ENCODE results near the gene TESK2. TPM values are rescaled to one million over a fixed set of nuclear protein-coding genes. Genes with fewer than 3 reads are reported as not detected.
"Not testable (repeated sequence)": the region's sequence is repeated elsewhere in the genome, so short reads cannot be mapped to it uniquely, and the experiment has no call there.

TESK2 gene
- total and polyA plus RNA-seq, 2 experiments from 2014 or later: 1.1 to 1.5 TPM

GRCh38 chr1:45473302-45473701 lies 17.7 kb downstream of the TESK2 start:
- H3K9me3 ChIP-seq (ENCODE audit: low read depth): no peaks in the 10 kb centered on the region
- H3K9me2 ChIP-seq (ENCODE audit: insufficient read depth): no peaks in the 10 kb centered on the region
- no peak overlapping the region for H3K4me2 ChIP-seq (ENCODE audit: unreplicated experiment)
- no peaks in the 10 kb centered on the region for H4K20me1 ChIP-seq (ENCODE audit: insufficient read depth)
- DNase-seq: no peak
- H3K36me3 ChIP-seq (ENCODE audit: low read depth): no peaks in the 10 kb centered on the region
- H3K9ac ChIP-seq: no peak overlapping the region
- no peak overlapping the region for H2AFZ ChIP-seq
- in situ Hi-C loops (cut with MboI): loop anchor here (10.0 kb wide), 1 partner anchor 449 kb away; no protein-coding TSS in a partner anchor
- WGBS, 2 experiments (ENCODE audit: low coverage in 1 of 2, low lambda C conversion rate in 2 of 2, missing lambda C conversion rate in 2 of 2): 58 to 61% methylated on average over 2 of the region's 2 CpGs
- no peak overlapping the region for H3K4me3 ChIP-seq
- H3K79me2 ChIP-seq (ENCODE audit: insufficient read depth): no peaks in the 10 kb centered on the region
- no peak overlapping the region for H3K27ac ChIP-seq
- TF ChIP-seq EZH2phosphoT487 (IDR thresholded peaks at IDR 0.05; ENCODE audit: insufficient read depth, low read depth) (no peak), EZH2 (IDR thresholded peaks at IDR 0.05; ENCODE audit: insufficient read depth, poor library complexity, severe bottlenecking) (no peak)
- H3F3A ChIP-seq (ENCODE audit: insufficient read depth): no peaks in the 10 kb centered on the region
- no peaks in the 10 kb centered on the region for H3K4me1 ChIP-seq (ENCODE audit: insufficient read depth)
- no peaks in the 10 kb centered on the region for H3K27me3 ChIP-seq (replicated peaks; ENCODE audit: insufficient read depth)

DNA sequence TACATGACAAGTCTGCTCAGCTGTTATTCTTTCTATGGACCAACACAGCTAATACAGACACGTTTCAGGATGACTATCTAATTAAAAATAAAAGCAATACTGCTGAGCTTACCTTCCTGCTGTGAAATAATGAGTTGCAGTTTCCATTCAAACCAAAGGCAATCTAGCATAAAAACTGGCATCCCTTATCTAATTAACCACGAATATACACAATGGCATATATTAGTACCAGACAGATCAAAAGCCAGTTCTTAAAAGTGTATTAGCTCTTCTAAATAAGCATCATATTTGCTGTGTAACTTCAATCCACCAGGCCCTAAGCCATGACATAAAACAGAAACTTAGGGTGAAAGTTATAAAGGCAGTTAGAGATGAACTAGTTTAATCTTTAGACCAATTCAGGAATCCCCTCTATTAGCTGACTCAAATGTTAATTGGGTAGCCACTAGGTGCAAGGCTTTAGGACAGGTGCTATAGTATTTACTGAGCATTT lies 20.6 kb downstream of the TESK2 start:
- DNase-seq: no peak
- 68 to 70% methylated on average over 2 of the region's 2 CpGs for WGBS, 2 experiments (ENCODE audit: low coverage in 1 of 2, low lambda C conversion rate in 2 of 2, missing lambda C conversion rate in 2 of 2)
- Histone ChIP-seq H3F3A (ENCODE audit: insufficient read depth) (no peaks in the 10 kb centered on the region), H4K20me1 (ENCODE audit: insufficient read depth) (no peaks in the 10 kb centered on the region), H3K4me3 (no peak overlapping the region), H3K27ac (no peak overlapping the region), H3K9me3 (ENCODE audit: low read depth) (no peaks in the 10 kb centered on the region), H3K27me3 (replicated peaks; ENCODE audit: insufficient read depth) (no peaks in the 10 kb centered on the region), H3K4me2 (ENCODE audit: unreplicated experiment) (no peak overlapping the region), H3K4me1 (ENCODE audit: insufficient read depth) (no peaks in the 10 kb centered on the region), H3K79me2 (ENCODE audit: insufficient read depth) (no peaks in the 10 kb centered on the region), H3K36me3 (ENCODE audit: low read depth) (no peaks in the 10 kb centered on the region), H3K9me2 (ENCODE audit: insufficient read depth) (no peaks in the 10 kb centered on the region), H3K9ac (no peak overlapping the region), H2AFZ (no peak overlapping the region)
- in situ Hi-C loops (cut with MboI): loop anchor here (10.0 kb wide), 1 partner anchor 446 kb away; no protein-coding TSS in a partner anchor
- TF ChIP-seq EZH2 (IDR thresholded peaks at IDR 0.05; ENCODE audit: insufficient read depth, poor library complexity, severe bottlenecking) (no peak), EZH2phosphoT487 (IDR thresholded peaks at IDR 0.05; ENCODE audit: insufficient read depth, low read depth) (no peak)

DNA sequence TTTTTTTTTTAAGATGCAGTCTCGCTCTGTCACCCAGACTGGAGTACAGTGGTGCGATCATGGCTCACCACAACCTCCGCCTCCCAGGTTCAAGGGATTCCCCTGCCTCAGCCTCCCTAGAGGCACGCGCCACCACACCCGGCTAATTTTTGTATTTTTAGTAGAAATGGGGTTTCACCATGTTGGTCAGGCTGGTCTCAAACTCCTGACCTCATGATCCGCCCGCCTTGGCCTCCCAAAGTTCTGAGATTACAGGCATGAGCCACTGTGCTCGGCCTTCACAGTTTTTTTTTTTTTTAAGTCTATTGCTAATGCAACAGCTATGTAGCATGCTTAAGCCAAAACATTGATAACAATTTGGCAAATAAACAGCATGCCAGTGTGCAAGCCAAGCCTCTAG lies 23.6 kb downstream of the TESK2 start:
- in situ Hi-C loops (cut with MboI): not testable (repeated sequence)

GRCh38 chr1:45465277-45465676 lies 25.7 kb downstream of the TESK2 start:
- Histone ChIP-seq H3K4me3 (no peak overlapping the region), H3K27ac (no peak overlapping the region), H3K36me3 (ENCODE audit: low read depth) (no peaks in the 10 kb centered on the region), H3K9ac (no peak overlapping the region), H3K4me1 (ENCODE audit: insufficient read depth) (no peaks in the 10 kb centered on the region), H3K27me3 (replicated peaks; ENCODE audit: insufficient read depth) (no peaks in the 10 kb centered on the region), H3K4me2 (ENCODE audit: unreplicated experiment) (no peak overlapping the region), H3K79me2 (ENCODE audit: insufficient read depth) (no peaks in the 10 kb centered on the region), H4K20me1 (ENCODE audit: insufficient read depth) (no peaks in the 10 kb centered on the region), H3K9me2 (ENCODE audit: insufficient read depth) (no peaks in the 10 kb centered on the region), H2AFZ (no peak overlapping the region), H3K9me3 (ENCODE audit: low read depth) (no peaks in the 10 kb centered on the region), H3F3A (ENCODE audit: insufficient read depth) (no peaks in the 10 kb centered on the region)
- TF ChIP-seq EZH2 (IDR thresholded peaks at IDR 0.05; ENCODE audit: insufficient read depth, poor library complexity, severe bottlenecking) (no peak), EZH2phosphoT487 (IDR thresholded peaks at IDR 0.05; ENCODE audit: insufficient read depth, low read depth) (no peak)
- no peak for DNase-seq
- in situ Hi-C loops (cut with MboI): no loop called here

More for the DNA sequence above, 23.6 kb downstream of the TESK2 start:
- H3K4me2 ChIP-seq (ENCODE audit: unreplicated experiment); H3K79me2 ChIP-seq (ENCODE audit: insufficient read depth); DNase-seq; H3K27me3 ChIP-seq (replicated peaks; ENCODE audit: insufficient read depth); H3K4me1 ChIP-seq (ENCODE audit: insufficient read depth); H4K20me1 ChIP-seq (ENCODE audit: insufficient read depth); H3F3A ChIP-seq (ENCODE audit: insufficient read depth); H3K9me2 ChIP-seq (ENCODE audit: insufficient read depth); H3K36me3 ChIP-seq (ENCODE audit: low read depth); H3K9ac ChIP-seq; H3K4me3 ChIP-seq; H2AFZ ChIP-seq; H3K27ac ChIP-seq; H3K9me3 ChIP-seq (ENCODE audit: low read depth): not testable (repeated sequence)
- 94 to 95% methylated on average over 9 of the region's 9 CpGs for WGBS, 2 experiments (ENCODE audit: low coverage in 1 of 2, low lambda C conversion rate in 2 of 2, missing lambda C conversion rate in 2 of 2)

DNA sequence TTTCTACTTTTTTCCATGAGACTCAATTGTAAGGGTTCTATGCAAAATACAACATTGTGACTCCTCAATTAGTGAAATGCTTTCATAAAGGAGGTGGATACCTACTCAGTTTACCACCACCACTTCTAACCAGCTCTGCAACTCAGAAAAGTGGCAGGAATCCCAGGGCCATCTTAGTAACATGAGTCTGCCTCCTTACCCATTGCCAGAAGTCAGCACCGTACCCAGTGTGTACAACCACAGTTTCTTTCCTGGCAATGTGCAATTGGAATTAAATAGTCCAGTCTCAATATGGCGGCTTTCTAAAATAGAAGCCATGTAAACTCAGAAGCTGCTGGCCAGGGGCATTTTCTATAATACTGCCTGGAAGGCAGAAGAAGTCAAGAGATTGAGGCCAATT lies 32.1 kb downstream of the TESK2 start:
- Histone ChIP-seq H2AFZ (no peak overlapping the region), H3F3A (ENCODE audit: insufficient read depth) (no peaks in the 10 kb centered on the region), H3K4me2 (ENCODE audit: unreplicated experiment) (no peak overlapping the region), H3K36me3 (ENCODE audit: low read depth) (no peaks in the 10 kb centered on the region), H3K27me3 (replicated peaks; ENCODE audit: insufficient read depth) (no peaks in the 10 kb centered on the region), H4K20me1 (ENCODE audit: insufficient read depth) (no peaks in the 10 kb centered on the region), H3K9me2 (ENCODE audit: insufficient read depth) (no peaks in the 10 kb centered on the region), H3K9me3 (ENCODE audit: low read depth) (no peaks in the 10 kb centered on the region), H3K4me3 (no peak overlapping the region), H3K79me2 (ENCODE audit: insufficient read depth) (no peaks in the 10 kb centered on the region), H3K27ac (no peak overlapping the region), H3K9ac (no peak overlapping the region), H3K4me1 (ENCODE audit: insufficient read depth) (no peaks in the 10 kb centered on the region)
- WGBS, 2 experiments (ENCODE audit: low coverage in 1 of 2, low lambda C conversion rate in 2 of 2, missing lambda C conversion rate in 2 of 2): 75% methylated on average over 2 of the region's 2 CpGs
- DNase-seq: no peak
- in situ Hi-C loops (cut with MboI): no loop called here
- TF ChIP-seq EZH2phosphoT487 (IDR thresholded peaks at IDR 0.05; ENCODE audit: insufficient read depth, low read depth) (no peak), EZH2 (IDR thresholded peaks at IDR 0.05; ENCODE audit: insufficient read depth, poor library complexity, severe bottlenecking) (no peak)

Measured in GM23248 (cell line).